Glomerular endothelial cell (primary cell): Measurements from ENCODE around the gene TAPT1. TPM values are rescaled to one million over a fixed set of nuclear protein-coding genes. Genes with fewer than 3 reads are reported as not detected.
"Not testable (repeated sequence)": the region's sequence is repeated elsewhere in the genome, so short reads cannot be mapped to it uniquely, and the experiment has no call there.

Experiments used
- DNase-seq: peaks from one replicate; pipeline ENCODE4 v3.0.0-alpha.2; 2011; ENCODE audit warnings: low read depth, low spot score; ENCODE audit errors: extremely low read depth
- total RNA-seq: library from RNA; depleted of rRNA; stranded (reverse); fragments of >200 nt; gene quantifications from 2 replicates; pipeline ENCODE4 v1.2.3, GENCODE V29; 2015

Gene TAPT1
- total RNA-seq, 1 donor from 2014 or later = 14.4 TPM

DNA sequence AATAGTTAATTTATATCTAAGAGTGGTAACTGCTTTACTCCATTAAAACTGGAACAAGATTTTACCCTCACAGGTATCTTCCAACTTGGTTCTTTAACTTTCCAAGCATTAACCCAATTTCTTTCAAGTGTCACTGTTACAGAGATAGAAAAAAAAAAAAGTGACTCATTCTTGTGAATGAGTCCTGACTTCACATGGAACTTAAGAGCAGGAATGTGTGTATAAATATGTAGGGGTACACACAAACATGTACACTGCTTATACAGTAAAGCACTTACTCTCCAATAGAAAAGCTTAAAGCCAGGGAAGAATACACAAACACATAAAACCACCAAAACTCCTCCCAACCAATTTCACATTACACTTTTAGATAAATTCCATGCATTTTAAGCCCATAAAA lies 38.8 kb downstream of the TAPT1 start:
- no peak for DNase-seq

DNA sequence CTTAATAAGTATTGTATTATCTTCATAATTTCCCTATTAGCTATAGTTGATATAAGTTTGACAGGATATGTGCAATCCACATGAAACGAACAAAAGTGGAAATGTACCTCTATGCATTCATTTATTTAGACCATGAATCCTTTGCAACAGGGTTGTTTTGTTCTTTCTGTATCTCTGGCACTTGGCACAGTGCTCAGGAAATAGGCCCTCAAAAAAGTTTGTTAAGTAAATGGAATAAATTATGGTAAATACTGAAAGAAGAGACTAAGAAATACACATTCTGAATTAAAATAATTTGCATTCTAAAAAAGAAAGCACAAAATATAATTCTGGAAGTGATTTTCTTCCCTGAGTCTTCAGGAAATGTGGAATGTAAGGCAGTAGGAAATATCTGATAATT lies 39.3 kb downstream of the TAPT1 start:
- no peak for DNase-seq

DNA sequence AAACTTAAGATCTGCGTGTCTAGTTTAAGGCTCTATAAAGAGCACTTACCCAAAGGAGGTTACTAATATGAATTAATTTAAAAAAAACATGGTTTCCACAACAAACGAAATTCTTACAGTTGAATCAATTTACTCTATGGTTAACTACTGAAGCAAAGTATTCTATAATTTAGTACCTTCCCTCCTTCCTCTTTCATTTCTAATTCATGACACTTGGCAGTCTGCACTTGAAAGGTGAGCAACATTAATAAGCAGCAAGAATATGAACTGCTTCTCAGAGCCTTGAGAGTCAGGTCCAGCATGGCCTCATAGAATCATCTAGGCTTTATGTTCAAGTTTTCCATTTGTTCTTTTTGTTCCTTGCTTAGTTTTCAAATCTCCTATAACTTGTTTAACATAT lies 42.7 kb downstream of the TAPT1 start:
- no peak for DNase-seq

DNA sequence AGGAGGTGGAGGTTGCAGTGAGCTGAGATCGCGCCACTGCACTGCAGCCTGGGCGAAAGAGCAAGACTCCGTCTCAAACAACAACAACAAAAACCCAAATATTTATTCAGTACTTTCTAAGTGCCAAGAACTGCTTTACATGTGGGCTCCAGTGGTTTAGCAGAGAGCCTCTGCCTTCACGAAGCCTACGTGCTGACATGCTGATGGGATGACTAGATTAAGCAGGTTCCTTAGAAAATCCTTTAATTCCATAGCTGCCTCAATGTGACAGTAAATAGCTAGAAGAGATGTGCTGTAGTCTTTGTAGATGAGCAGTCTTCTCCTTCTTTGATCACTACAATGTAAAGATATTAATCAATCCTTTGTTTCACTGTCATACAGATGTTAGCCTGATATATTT lies 49.6 kb downstream of the TAPT1 start:
- no peak for DNase-seq

DNA sequence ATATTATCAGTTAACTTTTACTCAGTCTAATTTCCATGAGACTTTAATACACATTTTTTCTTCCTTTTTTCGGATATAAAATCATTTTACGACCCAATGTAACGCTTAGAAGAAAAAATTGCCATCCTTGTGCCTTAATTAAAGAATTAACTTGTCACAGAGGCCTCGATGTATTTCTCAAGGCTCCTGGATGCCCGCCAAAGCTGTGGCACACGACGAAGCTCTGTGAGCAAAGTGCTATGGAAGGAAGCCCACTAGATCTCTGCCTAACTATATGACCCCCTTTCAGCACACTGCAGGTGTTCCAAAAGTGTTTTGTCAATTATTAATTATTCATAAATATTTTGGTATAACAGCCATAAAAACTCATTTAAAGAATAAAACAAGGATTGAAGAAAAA lies 54.4 kb downstream of the TAPT1 start:
- DNase-seq = no peak

DNA sequence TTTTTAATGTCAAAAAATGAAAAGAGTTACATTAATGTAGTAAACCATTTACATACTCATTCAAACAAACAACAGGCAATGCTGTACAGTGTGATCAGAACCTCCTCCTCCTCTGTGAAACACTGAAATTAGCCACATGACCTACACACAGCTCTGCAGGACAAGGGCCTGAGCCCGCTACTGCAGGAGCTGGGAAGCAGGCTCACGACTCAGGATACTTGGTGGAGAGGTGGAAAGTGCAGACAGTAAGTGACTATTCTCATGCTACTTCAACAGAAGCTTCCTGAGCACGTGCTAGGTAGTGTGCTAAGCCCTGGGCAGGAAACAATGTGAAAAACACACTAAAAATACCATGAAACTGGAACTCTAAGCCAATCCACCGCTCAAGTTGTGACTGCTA lies 56.8 kb downstream of the TAPT1 start:
- DNase-seq = no peak

DNA sequence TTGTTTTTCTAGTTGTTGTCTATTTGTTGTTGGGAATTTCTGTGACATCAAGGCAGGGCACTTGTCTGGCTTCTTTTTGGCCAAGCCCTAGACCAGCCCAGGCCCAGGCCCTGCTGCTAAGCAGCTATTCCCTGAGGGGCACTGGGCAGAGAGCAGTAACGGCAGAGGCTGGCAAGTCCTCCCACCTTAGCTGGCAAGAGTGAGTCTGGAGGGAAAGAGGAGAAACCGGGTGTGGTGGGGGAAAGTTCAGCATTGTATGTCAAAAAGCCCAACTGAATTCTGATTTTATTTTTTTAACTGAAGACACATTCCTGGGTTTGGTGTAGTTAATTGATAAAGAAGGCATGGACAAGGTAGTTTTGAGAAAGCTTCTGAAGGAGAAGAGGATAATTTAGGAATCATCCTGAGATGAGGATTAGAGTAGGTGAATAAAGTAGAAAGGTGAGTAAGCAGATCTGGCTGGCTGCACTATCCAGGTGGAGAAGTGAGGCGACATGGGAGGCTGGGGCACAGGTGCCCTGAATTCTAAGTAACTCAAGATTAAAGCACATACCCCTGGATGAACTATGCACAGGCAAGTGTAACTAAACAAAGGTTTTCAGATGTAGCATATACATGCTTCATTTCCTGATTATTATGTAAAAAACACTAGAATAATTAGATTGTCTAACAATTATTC lies 57.4 kb downstream of the TAPT1 start:
- DNase-seq = no peak

DNA sequence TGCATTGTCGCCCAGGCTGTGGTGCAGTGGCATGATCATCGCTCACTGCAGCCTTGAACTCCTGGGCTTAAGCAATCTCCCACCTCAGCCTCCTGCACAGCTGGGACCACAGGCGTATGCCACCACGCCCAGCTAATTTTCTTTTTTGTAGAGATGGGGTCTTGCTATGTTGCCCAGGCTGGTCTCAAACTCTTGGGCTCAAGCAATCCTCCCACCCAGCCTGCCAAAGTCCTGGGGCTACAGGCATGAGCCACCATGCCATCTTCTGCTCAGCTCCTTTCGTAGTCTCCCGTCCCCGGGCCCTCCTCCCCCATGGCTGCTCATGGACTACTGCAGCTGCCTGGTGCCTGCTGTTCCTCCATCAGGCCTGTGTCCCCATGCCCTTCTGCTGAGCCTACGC lies 58.1 kb downstream of the TAPT1 start:
- DNase-seq = no peak

DNA sequence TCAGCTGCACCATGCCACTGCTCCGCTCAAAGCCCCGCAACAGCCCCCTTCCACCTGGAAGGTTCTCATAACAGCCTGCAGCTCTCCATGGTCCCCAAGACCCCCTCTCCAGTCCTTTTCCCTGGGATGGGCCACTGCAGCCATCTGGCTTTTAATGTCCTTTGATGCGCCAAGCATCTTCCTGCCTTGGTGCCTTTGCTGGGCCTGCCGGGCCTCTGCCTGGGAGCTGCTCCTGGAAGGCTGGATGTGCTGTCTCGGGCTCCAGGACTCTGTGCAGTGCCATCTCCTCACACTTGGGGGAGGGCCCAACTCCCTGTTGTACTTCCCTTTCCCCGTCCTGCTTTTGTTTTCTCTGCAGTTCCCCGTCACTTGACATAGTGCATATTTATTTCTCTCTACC lies 60.3 kb downstream of the TAPT1 start:
- DNase-seq = no peak

DNA sequence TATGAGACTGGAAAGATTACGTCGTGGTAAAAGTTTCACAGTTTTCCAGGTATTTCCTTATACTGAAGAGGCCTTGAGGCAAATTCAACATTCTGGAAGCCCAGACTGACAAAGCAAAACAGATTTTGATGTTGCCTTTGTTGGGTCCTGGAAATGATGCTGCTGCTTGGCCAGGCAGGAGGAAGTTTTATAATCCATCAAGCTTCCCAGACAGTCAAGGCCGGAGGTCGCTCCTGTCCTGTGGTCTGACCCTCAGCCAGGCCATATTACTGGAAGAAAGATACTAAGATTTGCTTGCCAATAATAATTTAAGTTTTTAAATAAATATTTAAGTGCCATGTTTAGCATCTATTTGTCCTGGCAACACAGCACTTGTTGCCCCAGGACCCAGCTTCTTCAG lies 63.4 kb downstream of the TAPT1 start:
- DNase-seq = no peak

DNA sequence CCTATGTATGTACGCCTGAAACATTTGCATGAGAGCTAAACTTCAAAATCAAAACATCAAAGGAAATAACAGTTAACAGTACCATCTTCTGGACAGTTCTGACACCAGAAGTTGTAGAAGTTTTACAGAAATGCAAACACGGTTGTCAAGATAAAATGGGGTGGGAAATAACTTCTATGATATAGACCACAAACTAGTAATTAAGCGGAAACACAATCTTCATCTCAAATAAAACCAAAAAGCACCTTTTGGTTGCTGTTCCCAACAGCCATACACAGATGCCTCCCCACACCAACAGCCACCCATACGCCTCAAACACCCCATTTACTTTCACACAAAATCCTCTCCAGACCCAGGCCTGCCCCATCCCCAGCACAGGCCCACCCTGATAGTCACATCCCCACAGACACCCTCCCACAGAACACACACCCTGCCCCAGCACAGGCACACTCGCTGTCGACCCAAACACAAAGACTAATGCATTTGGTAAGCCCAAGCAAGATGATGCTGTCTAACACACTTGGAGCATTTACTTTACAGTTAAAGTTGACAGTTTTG lies 64.3 kb downstream of the TAPT1 start:
- no peak for DNase-seq

DNA sequence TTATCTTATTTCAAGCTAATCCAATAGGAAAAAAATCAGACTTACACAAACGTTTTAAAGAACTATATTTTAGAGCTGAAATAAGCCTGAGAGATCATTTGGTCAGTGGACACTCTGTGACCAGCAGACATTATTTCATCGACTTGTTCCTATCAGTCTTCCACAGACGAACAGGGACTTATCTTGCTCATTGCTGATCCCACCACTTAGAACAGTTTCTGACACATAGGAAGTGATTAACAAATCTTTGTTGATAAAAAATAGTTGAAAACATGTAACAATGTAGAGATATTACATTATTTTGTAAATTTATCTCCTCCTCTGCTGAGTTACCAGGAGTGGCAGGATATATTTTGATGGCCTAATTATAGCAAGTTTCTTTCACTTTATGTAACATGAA lies 65.8 kb downstream of the TAPT1 start:
- no peak for DNase-seq

DNA sequence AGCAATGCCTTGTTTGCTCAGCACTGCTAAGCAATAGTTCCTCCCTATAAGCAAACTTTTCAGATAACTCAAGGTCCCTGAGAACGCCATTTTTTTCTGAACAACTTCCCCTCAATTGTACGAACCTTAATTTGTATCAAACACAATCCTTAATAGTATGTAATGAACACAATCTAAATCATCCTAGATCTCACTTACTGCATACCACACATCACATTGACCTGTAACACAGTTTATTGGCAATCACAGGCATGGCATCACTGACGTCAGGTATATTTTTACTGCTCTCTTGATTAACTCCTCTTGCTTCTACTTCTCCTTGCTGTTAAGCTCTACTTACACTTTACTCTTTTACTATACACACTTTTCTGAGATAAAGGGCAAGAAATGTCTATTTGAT lies 67.0 kb downstream of the TAPT1 start:
- no peak for DNase-seq

DNA sequence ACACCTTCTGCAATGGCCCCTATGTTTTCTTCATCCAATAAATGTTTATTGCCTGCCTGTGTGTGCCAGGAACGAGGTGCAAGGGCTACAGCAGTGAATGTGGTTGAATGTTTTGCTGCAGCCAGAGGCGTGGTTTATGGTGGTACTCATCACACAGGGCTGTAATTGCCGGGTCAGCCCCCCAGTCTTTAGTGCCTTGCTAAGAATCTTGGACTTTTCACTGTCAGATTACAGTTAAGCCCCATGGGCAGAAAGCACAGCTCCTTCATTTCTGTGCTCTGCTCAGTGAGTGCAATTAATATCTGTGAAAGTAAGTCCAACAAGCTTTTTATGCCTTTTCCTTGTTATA lies 67.8 kb downstream of the TAPT1 start:
- no peak for DNase-seq

DNA sequence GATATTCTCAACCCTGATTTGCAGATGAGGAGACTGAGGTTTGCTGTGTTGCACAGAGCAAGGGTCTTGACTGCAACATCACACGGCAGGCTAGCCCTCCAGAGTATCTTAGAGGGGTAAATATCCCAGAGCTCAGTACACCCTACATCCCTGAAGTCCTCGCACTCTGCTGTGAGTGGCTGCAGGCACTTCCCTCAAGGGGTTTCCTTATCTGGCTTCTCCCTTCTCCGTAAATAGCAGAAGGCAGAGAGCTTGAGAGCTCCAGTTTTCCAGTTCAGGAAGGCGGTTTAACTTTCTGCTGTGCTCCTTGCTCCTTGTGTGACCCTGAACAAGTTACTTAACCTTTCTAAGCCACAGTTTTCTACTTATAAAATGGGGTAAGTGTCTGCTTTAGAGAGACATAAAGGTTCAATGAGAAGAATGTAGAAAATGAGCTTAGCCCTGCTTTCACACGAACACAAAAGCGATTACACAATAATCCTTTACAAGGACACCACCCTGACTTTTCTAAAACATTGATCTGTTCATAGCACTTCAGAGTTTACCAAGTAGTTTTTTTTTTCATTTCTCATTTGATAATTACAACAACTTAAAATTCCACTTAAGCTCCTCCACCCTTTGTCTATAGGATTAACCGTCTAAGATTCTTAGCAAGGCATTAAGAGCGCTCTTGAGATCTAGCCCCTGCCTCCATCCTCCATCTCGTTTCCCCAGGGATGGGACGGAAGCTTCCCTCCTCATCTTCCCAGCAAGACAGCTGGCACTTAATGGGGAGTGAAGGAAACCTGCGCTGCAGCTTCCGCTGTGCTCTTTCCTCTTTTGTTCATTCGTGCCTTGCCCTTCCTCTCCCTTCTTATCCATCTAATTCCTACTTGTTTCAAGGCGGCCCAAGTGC lies 68.4 kb downstream of the TAPT1 start:
- no peak for DNase-seq

DNA sequence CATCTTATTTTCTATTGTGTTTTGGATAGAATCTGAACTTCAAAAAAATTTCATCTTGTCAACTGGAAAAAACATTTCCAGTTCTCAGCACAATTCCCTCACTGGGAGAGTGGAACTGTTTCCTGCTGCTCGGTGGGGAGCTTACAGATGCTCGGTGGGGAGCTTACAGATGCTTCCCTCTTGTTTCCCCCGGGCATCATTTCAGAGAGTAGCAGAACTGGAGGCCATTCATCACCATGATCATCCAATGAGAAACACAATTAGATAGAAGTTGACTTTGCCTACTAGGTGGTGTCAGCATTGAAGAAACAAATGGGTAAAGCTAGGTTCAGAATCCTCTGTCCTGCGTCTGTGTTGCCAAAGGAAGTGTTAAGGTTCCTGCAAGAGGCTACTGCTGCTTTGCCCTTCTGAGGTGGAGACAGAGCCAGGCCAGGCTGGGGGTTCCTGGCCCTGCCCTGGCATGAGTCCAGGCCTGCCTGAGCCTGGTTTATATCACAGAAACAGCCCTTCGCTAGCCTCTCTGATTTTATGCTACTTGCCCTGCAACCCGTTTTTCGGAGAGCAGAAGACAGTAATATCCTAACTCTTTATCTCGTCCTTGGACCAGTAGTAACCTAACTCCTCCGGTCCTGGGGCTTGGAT lies 70.6 kb downstream of the TAPT1 start:
- DNase-seq = no peak

DNA sequence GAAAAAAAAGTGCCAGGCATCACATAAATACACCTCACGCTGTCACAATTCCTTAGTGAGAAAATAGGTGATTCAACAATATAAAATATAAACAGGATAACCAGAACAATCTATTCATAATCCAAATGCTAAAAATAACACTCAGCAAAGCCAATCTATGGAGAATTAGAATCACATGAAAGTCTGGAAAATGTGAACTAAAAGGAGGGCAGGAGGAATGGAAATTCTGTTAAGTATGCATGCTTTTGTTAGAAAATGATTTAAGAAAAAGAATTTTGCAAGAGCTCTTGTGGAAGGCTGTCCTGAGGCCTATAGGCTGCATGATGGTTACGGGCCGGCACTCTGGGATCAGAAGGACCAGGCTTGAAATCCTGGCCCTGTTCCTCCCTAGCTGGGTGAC lies 71.8 kb downstream of the TAPT1 start:
- no peak for DNase-seq

DNA sequence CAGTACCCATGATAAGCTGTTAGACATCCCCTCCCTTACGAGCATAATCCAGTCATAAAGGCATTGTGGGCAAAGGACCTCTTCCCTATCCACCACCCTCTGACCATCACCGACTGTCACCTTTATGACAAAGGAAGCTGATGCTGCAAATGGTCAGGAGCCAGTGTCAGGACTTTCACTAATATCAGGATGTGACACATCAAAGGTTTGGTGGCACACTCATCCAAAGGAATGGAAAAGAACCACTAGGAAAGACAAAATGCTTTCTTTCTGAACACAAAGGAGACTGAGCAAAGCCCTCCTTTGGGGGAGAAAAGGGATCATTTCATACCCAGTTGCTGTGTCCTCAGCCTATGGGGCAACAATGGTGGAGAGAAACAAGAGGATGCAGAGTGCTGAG lies 75.6 kb downstream of the TAPT1 start:
- DNase-seq = no peak

DNA sequence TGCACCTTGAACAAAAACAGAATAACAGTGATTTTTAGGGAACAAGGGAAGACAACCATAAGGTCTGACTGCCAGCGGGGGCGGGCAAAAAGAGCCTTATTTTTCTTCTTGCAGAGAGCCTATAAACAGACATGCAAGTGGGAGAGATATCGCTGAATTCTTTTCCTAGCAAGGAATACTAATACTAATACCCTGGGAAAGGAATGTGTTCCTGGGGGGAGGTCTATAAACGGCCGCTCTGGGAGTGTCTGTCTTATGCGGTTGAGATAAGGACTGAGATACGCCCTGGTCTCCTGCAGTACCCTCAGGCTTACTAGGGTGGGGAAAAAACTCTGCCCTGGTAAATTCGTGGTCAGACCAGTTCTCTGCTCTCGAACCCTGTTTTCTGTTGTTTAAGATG lies 81.4 kb downstream of the TAPT1 start:
- not testable (repeated sequence) for DNase-seq

DNA sequence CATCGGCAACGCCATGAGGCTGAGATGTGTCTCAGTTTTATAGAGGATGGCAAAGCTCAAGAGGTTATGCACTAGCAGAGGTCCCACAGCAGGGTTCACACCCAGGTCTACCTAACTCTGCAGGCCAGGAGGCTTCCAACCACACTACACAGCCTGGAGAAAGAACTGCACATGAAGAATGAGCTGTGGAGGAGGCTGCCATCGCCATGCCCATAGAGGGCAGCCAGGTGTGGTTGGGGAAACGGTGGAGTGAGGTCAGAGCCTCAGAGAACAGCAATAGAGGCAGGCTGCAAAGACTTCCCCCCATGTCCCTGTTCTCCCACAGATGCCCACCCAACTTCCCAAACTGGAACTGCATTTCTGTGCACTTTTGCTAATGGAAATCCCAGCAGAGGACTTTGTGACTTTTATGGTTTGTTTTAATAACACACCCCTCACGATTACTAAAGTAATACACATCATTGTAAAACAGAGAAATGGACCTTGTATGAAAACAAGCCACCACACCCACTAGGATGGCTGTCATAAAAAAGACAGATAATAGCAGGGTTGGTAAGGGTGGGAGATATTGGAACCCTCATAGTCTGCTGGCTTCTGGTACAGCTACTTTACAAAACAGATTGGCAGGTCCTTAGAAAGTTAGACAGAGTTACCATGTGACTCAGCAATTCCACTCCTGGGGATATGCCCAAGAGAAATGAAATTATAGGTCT lies 83.5 kb downstream of the TAPT1 start:
- no peak for DNase-seq

DNA sequence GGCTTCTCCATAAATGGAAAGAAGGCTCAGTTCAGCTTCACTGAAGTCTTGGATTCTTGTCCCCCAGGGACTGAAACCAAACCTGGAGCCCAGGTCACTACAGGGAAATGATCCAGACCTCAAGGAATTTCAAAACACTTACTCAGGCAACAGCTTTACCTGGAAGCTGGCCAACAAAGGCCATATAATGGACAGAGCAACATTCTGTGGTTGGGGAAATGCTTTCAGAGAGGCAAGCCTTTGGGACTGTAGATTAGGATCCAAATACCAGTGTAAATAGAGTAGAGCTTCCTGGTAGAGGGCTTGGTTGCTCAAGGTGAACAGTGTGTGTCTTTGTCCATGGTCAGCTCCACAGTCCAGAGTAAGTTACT lies 85.4 kb downstream of the TAPT1 start:
- peak; percentile 76 for DNase-seq
